ENCODE measurements around the gene ERC1.

GRCh38 chr12:1267243-1267642 lies 276.2 kb downstream of the ERC1 start:
- TF ChIP-seq, protein P1, sequence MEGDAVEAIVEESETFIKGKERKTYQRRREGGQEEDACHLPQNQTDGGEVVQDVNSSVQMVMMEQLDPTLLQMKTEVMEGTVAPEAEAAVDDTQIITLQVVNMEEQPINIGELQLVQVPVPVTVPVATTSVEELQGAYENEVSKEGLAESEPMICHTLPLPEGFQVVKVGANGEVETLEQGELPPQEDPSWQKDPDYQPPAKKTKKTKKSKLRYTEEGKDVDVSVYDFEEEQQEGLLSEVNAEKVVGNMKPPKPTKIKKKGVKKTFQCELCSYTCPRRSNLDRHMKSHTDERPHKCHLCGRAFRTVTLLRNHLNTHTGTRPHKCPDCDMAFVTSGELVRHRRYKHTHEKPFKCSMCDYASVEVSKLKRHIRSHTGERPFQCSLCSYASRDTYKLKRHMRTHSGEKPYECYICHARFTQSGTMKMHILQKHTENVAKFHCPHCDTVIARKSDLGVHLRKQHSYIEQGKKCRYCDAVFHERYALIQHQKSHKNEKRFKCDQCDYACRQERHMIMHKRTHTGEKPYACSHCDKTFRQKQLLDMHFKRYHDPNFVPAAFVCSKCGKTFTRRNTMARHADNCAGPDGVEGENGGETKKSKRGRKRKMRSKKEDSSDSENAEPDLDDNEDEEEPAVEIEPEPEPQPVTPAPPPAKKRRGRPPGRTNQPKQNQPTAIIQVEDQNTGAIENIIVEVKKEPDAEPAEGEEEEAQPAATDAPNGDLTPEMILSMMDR (IDR thresholded peaks at IDR 0.05), result no peak
- TF ChIP-seq POLR2AphosphoS5 (IDR thresholded peaks at IDR 0.05) (no peak), EP300 (IDR thresholded peaks at IDR 0.05) (no peak), POLR2A (IDR thresholded peaks at IDR 0.05) (no peak)
